ENCODE results near the gene FURIN.

FURIN gene

GRCh38 chr15:90929246-90930019 is 61.0 kb downstream of the FURIN start:
- peak overlapping the region; percentile 56 for H3K4me3 ChIP-seq (ENCODE audit: control insufficient read depth, low read depth, low read length)
- TF ChIP-seq, protein P1, sequence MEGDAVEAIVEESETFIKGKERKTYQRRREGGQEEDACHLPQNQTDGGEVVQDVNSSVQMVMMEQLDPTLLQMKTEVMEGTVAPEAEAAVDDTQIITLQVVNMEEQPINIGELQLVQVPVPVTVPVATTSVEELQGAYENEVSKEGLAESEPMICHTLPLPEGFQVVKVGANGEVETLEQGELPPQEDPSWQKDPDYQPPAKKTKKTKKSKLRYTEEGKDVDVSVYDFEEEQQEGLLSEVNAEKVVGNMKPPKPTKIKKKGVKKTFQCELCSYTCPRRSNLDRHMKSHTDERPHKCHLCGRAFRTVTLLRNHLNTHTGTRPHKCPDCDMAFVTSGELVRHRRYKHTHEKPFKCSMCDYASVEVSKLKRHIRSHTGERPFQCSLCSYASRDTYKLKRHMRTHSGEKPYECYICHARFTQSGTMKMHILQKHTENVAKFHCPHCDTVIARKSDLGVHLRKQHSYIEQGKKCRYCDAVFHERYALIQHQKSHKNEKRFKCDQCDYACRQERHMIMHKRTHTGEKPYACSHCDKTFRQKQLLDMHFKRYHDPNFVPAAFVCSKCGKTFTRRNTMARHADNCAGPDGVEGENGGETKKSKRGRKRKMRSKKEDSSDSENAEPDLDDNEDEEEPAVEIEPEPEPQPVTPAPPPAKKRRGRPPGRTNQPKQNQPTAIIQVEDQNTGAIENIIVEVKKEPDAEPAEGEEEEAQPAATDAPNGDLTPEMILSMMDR (IDR thresholded peaks at IDR 0.05; ENCODE audit: control insufficient read depth, insufficient read depth, low read depth, low read length, missing control alignments), result no peak
- no peak for DNase-seq (ENCODE audit: low read depth)

- DNase-seq (ENCODE audit: low read depth), result no peak
- TF ChIP-seq, protein P1 (IDR thresholded peaks at IDR 0.05; ENCODE audit: control insufficient read depth, insufficient read depth, low read depth, low read length, missing control alignments), result no peak
- H3K4me3 ChIP-seq (ENCODE audit: control insufficient read depth, low read depth, low read length), result no peak overlapping the region; the same call in 1 of the 2 replicates
These were observed 62.6 kb downstream of the FURIN start for GRCh38 chr15:90930861-90931574.

GRCh38 chr15:90931575-90931827 is 63.1 kb downstream of the FURIN start:
- TF ChIP-seq, protein P1 (IDR thresholded peaks at IDR 0.05; ENCODE audit: control insufficient read depth, insufficient read depth, low read depth, low read length, missing control alignments), result no peak
- peak overlapping the region; percentile 82 for H3K4me3 ChIP-seq (ENCODE audit: control insufficient read depth, low read depth, low read length)
- no peak for DNase-seq (ENCODE audit: low read depth)

- no peak for DNase-seq (ENCODE audit: low read depth)
- TF ChIP-seq, protein P1 (IDR thresholded peaks at IDR 0.05; ENCODE audit: control insufficient read depth, insufficient read depth, low read depth, low read length, missing control alignments), result peak; percentile 92
- H3K4me3 ChIP-seq (ENCODE audit: control insufficient read depth, low read depth, low read length), result peak within 1 kb of the TSS; percentile 82
These were observed 63.7 kb downstream of the FURIN start, which contains the start of gene HDDC3 for GRCh38 chr15:90931828-90932659. Gene HDDC3 (minus strand): TSS chr15:90932549. CDS start chr15:90932540, 9 bp downstream.

- no peak overlapping the region for H3K4me3 ChIP-seq (ENCODE audit: control insufficient read depth, low read depth, low read length)
These were observed 64.2 kb downstream of the FURIN start for GRCh38 chr15:90932660-90932991.

More at GRCh38 chr15:90932660-90932991, 64.2 kb downstream of the FURIN start:
- TF ChIP-seq, protein P1 (IDR thresholded peaks at IDR 0.05; ENCODE audit: control insufficient read depth, insufficient read depth, low read depth, low read length, missing control alignments), result no peak
- DNase-seq (ENCODE audit: low read depth), result no peak

Data from AG09309 (cell line).